WERI-Rb-1 (cell line): ENCODE results near the gene CLDN7.
A peak's percentile ranks its signal among the peaks of the same experiment; 100 is the strongest.

ENCODE experiments used
- DNase-seq: peaks from one replicate; pipeline ENCODE4 v3.0.0-alpha.2; 2020
- H3K27ac ChIP-seq: fragments of 250-450 bp; sonication (Bioruptor Pico); 2 replicates; pipeline ENCODE4 v1.5.1; 2020; ENCODE audit warnings: mild to moderate bottlenecking, moderate library complexity
- H3K27me3 ChIP-seq: fragments of 250-450 bp; sonication (Bioruptor Pico); 2 replicates; pipeline ENCODE4 v1.5.1; 2021; ENCODE audit warnings: mild to moderate bottlenecking, low read depth, moderate library complexity; ENCODE audit not compliant: insufficient read depth, severe bottlenecking
- H3K36me3 ChIP-seq: fragments of 250-450 bp; sonication (Bioruptor Pico); 2 replicates; pipeline ENCODE4 v1.5.1; 2020; ENCODE audit warnings: mild to moderate bottlenecking, moderate library complexity
- H3K4me3 ChIP-seq: 2 replicates; pipeline ENCODE4 v1.5.1; 2011; ENCODE audit warnings: low read depth, mild to moderate bottlenecking, control low read depth, low read length
- H3K9me3 ChIP-seq: fragments of 250-450 bp; sonication (Bioruptor Pico); 2 replicates; pipeline ENCODE4 v1.5.1; 2021; ENCODE audit warnings: mild to moderate bottlenecking, moderate library complexity; ENCODE audit not compliant: severe bottlenecking
- TF ChIP-seq, protein P1 (sequence below): IDR thresholded peaks from 2 replicates; pipeline ENCODE4 v1.5.1; 2011; ENCODE audit warnings: low read depth, mild to moderate bottlenecking, control low read depth, inconsistent platforms, low read length

Gene CLDN7

DNA sequence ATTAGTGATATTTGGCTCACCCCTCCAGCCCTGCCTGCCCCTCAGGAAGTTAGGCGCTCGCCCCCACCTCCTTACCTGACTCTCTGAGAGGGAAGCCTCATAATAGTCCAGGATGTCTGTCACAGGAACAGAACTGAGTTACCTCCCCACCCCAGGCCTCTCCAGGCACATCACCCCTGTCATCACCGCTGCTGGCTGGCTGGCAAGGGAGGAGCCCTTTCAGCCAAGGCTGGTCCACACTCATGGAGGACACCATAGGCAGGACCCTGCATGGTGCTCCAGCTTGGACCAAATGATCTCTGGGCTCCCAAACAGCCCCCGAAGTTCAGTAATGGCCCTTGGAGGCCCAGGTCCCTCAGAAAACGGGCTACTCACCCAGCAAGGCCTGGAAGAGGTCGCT, 44.1 kb downstream of the CLDN7 start:
- no peak for DNase-seq
- Histone ChIP-seq H3K27me3 (no peaks in the 10 kb centered on the region), H3K27ac (peak overlapping the region; percentile 94), H3K4me3 (peak overlapping the region; percentile 75), H3K9me3 (no peaks in the 10 kb centered on the region), H3K36me3 (peaks cover 28% of the 10 kb centered on the region)
- TF ChIP-seq, protein P1, sequence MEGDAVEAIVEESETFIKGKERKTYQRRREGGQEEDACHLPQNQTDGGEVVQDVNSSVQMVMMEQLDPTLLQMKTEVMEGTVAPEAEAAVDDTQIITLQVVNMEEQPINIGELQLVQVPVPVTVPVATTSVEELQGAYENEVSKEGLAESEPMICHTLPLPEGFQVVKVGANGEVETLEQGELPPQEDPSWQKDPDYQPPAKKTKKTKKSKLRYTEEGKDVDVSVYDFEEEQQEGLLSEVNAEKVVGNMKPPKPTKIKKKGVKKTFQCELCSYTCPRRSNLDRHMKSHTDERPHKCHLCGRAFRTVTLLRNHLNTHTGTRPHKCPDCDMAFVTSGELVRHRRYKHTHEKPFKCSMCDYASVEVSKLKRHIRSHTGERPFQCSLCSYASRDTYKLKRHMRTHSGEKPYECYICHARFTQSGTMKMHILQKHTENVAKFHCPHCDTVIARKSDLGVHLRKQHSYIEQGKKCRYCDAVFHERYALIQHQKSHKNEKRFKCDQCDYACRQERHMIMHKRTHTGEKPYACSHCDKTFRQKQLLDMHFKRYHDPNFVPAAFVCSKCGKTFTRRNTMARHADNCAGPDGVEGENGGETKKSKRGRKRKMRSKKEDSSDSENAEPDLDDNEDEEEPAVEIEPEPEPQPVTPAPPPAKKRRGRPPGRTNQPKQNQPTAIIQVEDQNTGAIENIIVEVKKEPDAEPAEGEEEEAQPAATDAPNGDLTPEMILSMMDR = no peak

DNA sequence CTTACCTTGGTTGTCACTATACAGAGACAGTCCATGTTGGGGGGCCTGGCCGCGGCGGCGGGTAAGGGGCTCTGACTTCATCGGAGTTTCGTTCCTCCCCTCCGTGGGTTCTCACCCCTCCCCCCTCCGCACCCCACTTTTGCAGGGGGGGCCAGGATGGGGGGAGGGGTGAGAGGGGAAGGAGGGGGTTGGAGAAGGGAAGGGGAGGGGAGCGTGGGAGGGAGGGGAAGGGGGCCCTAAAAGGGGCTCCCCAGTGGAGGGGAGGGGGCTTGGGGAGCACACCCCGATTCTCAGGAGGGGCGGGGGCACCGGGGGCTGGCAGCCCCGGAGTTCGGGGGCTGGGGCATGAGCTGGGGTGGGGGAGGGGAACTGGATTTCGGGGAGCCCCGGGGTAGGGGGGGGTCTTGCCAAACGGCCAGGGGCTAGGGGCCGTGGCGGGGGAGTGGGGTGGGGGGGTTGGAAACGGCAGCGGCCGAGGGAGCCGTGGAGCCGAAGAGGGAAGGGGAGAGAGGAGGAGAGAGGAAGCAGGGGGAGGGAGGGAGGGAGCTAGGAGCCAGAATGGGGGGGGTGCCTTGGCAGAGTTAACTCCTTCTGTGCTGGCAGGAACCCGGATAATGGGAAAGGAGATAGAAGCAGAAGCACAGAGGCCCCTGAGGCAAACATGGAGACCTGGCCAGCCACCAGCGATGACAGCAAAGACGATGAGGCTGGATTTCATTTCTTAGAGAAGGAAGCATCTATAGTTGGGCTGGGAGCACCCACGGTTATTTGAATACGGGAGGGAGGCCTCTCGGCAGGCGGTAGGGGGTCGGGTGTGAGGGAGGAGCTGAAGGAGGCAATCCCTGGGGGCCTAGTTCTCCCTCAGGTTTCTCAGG, 44.9 kb downstream of the CLDN7 start:
- H3K36me3 ChIP-seq = peaks cover 20% of the 10 kb centered on the region
- H3K9me3 ChIP-seq = no peaks in the 10 kb centered on the region
- H3K27me3 ChIP-seq = no peaks in the 10 kb centered on the region
- peak; percentile 79 for DNase-seq
- peak overlapping the region; percentile 94 for H3K27ac ChIP-seq
- H3K4me3 ChIP-seq = peak overlapping the region; percentile 75
- TF ChIP-seq, protein P1 = no peak

DNA sequence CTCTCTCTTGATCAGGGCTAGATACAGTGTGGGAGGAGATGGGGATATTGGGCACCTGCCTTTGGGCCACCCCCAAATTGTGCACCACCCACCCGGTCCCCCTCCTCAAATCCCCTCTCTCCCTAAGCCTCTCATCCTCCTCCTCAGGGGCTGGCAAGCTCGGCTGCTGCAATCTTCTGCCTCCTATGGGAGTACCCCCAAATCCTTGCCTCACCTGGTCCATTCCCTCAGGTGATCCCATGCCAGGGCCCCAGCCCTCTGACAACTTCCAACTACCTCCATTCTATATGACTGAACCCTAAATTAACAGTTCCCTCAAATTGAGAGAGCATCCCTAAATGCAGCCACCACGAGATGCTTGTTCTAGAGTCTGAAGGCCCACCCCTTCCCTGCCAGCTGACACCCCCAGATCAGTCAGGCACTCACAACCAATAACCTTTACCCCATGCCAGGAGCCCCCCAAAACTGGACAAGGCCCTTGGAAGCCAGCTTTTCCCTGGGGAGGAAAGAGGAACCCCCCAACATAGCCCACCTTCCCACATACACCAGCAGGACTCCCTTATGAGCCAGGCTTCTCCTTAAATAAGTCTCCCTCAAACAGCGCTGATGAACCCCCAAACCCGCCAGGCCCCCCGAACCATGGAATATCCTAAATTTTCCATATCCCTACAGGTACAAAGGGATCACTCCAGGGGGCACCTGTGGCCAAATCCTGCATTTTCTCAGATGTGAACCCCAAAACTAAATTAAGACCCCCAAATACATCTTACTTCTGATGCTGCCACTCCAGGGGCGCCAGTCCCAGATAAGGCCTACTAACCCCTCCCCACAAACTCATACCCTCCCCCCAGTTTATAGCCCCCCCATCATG, 45.8 kb downstream of the CLDN7 start:
- TF ChIP-seq, protein P1 = no peak
- DNase-seq = no peak
- Histone ChIP-seq H3K9me3 (no peaks in the 10 kb centered on the region), H3K36me3 (peaks cover 11% of the 10 kb centered on the region), H3K27me3 (no peaks in the 10 kb centered on the region), H3K4me3 (peak overlapping the region; percentile 61), H3K27ac (peak overlapping the region; percentile 69)

DNA sequence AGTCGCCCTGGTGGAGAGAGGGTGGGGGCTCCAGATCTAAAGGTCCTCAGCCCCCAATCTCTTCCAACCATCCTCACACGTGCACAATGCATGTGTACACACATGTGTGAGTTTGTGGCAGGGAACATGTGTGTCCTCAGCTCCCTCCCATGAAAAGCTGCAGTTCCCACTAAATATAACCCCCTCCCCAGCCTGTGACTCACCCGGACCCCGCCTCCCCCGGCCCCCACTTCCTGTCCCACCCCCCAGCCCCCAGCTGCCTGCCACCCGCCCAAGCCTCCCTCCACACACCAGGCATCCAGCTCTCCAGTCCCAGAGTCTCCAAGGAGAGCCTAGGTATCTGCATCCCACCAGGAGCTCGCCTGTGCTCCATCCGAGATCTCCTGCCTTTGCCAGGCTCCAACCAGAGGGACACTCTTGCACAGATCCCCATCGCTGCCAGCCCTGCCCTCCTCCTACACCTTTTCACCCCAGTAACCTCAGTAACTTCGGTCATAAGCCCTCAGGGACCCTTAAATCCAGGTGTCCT, 46.6 kb downstream of the CLDN7 start:
- DNase-seq = peak; percentile 28
- peak overlapping the region; percentile 61 for H3K4me3 ChIP-seq
- H3K27ac ChIP-seq = peak overlapping the region; percentile 69
- TF ChIP-seq, protein P1 = no peak
- peaks cover 3% of the 10 kb centered on the region for H3K36me3 ChIP-seq
- no peaks in the 10 kb centered on the region for H3K9me3 ChIP-seq
- no peaks in the 10 kb centered on the region for H3K27me3 ChIP-seq

DNA sequence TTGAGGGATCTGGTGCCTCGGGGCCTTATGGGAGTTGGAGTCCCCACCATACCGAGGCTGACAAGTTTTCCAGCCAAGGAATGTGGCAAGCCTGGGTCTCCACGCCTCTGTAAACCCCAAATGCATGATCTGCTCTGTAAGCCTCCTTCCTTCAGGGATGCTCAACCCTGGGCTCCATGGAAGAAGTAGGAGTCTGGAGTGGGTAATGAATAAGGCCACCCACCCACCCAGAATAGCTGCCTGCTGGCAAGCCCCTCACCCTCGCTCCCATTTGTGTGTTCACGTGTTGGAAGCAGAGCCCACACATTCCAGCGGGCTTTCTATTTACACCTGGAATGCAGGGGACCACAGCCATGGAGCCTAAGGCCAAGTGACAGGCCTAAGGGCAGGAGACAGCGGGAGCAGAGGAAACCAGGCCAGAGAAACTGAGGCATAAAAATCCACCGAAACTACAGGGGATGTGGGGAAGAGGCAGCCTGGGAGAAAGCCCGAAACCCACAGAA, 47.1 kb downstream of the CLDN7 start:
- Histone ChIP-seq H3K9me3 (no peaks in the 10 kb centered on the region), H3K27me3 (no peaks in the 10 kb centered on the region), H3K36me3 (no peaks in the 10 kb centered on the region; the same call in 1 of the 2 replicates), H3K27ac (peak overlapping the region; percentile 22), H3K4me3 (peak overlapping the region; percentile 53)
- TF ChIP-seq, protein P1 = no peak
- no peak for DNase-seq
